OCI-LY7 (cell line): ENCODE data around the gene COG4.

Source experiments
- EZH2phosphoT487 ChIP-seq: fragments of 200-600 bp; sonication (generic); IDR thresholded peaks from 2 replicates; pipeline ENCODE4 v1.6.1; 2018; ENCODE audit warnings: low read depth, borderline replicate concordance, mild to moderate bottlenecking, mixed run types, antibody characterized with exemption, low read length, moderate library complexity, mixed read lengths
- TF ChIP-seq, protein P1 (sequence below): fragments of 200-600 bp; sonication (generic); conservative IDR thresholded peaks from 2 replicates; pipeline ENCODE4 v1.5.1; 2014; ENCODE audit warnings: mild to moderate bottlenecking, antibody characterized with exemption, low read length, moderate library complexity, mixed read lengths

DNA sequence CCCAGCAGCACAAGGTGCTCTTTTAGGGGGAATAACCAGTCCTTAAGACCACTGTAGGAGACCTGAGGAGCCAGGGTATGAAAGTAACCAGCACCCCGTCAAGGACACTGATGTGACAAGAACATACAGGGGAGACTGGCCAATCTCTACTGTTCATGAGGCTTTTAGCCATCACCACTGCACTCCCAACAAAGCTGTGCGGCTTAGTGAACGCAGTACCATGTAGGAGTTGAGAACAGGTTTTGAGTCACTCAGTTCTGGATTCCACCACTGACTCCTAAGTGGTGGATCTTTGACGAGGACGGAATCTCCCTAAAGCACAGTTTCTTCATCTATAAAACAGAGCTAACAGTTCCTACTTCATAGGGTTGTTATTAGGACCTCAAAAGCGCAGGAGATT is 26.8 kb downstream of the COG4 start:
- TF ChIP-seq, protein P1, sequence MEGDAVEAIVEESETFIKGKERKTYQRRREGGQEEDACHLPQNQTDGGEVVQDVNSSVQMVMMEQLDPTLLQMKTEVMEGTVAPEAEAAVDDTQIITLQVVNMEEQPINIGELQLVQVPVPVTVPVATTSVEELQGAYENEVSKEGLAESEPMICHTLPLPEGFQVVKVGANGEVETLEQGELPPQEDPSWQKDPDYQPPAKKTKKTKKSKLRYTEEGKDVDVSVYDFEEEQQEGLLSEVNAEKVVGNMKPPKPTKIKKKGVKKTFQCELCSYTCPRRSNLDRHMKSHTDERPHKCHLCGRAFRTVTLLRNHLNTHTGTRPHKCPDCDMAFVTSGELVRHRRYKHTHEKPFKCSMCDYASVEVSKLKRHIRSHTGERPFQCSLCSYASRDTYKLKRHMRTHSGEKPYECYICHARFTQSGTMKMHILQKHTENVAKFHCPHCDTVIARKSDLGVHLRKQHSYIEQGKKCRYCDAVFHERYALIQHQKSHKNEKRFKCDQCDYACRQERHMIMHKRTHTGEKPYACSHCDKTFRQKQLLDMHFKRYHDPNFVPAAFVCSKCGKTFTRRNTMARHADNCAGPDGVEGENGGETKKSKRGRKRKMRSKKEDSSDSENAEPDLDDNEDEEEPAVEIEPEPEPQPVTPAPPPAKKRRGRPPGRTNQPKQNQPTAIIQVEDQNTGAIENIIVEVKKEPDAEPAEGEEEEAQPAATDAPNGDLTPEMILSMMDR = no peak
- TF ChIP-seq EZH2phosphoT487 = no peak
